CD4-positive, alpha-beta T cell treated with Interferon gamma for 1 hour (primary cell): ENCODE data around the gene HSBP1.

Source experiments
- DNase-seq: peaks from one replicate; pipeline ENCODE4 v3.0.0-alpha.2; 2020

The HSBP1 gene

GRCh38 chr16:83840060-83840617, 32.4 kb downstream of the HSBP1 start:
- no peak for DNase-seq

GRCh38 chr16:83842291-83842690, 34.5 kb downstream of the HSBP1 start:
- no peak for DNase-seq

DNA sequence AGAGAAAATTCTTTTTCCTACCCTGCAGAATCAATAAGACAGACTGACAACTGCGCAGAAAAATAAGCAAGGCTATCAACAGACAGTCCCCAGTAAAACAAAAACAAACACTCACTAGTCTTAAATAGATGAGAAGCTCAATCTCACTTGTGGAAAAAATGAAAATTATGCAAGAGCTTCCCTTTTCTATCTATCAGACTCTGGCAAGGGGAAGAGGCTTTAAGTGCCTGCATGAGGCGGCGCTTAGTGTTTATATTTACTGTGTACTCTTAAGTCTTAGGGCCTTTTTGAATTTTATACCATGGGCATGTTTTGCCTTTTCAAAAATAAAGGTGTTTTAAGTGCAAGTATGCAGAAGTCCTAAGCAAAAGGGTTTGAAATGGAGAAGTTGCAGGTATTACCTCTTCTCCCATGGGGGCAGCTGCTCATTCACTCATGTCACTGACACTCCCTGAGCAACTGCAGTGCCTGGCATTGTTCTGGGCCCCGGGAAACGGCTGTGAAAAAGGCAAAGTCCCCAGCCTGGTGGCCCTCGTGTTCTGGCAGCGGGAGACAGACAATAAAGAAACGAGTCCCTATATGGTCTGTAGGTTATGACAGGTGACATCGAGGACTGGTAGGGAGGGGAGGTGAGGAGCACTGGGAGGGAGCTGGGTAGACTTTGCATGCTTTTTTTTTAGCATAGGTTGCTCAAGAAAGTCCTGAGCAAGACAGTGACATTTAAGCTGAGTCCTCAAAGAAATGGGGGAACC, 35.2 kb downstream of the HSBP1 start:
- DNase-seq = peak; percentile 23

DNA sequence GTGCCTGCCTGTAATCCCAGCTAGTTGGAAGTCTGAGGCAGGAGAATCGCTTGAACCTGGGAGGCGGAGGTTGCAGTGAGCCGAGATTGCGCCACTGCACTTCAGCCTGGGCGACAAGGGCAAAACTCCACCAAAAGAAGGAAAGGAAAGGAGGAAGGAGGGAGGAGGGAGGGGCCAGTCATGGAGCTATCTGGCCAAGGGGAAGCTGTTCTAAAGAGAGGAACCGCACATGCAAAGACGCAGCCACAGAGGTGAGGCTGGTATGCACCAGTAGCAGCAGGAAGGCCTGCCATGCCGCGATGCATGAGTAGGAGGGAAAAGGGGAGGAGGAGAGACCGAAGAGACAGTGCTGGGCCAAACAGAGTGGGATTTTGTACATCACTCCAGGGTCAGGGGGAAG, 35.9 kb downstream of the HSBP1 start:
- peak; percentile 9 for DNase-seq

DNA sequence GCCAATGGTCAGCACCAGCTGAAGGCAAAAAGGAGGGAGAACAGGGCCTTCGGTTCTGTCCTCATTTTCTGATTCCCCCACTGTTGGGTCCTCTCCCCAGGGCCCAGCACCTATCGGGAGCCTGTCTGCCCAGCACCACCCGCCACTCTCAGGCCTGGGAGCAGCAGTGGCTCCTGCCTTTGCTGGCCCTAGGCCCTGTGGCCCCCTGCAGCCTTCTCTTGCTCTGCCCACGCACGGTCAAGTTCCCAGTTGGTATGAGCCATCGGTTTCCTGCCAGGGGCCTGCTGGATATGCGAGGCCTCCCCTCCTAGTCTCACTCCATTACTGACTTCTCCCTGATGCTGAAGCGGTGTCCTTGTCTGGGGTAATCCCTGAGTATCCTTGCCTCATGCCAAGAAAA, 37.5 kb downstream of the HSBP1 start:
- DNase-seq = no peak

- no peak for DNase-seq
These were observed 39.8 kb downstream of the HSBP1 start for GRCh38 chr16:83847371-83848225.

DNA sequence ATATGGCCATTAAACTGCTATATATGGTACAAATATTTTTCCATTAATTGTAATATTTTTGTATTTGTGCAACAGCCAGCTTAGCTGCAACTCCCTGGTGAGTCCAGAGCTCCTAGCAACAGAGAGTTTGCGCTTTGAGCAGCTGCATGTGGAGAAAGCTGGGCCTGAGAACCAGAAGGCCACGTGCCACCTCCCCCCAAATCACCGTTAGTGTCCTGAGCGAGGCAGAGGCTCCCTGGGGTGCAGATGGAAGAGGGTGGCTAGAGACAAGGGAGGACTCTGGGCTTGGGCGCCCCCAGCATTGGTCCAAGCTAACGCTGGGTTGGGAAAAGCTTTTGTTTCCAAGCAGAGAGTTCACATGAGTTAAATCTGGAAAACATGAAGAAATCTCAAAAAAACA, 41.6 kb downstream of the HSBP1 start:
- DNase-seq = no peak

- DNase-seq = no peak
These were observed 43.2 kb downstream of the HSBP1 start for GRCh38 chr16:83850947-83851346.

DNA sequence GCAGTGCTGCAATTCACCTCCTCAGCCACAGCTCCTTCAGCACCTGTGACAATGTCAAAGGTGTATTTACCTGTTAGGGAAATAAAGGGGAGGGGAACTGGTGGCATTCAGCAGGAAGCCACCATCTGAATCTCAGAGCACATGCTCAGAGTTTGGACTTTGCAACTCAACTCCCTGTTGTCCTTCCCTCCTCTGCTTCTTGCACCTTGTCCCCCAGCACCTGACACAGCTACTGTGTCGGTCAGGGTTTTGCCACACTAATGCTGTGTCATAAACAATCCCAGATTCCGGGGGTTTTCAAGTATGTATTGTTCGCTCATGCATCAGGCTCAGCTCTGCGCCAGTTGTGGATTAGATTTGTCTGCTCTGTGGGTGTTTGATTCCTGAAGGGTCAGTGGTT, 43.7 kb downstream of the HSBP1 start:
- no peak for DNase-seq

DNA sequence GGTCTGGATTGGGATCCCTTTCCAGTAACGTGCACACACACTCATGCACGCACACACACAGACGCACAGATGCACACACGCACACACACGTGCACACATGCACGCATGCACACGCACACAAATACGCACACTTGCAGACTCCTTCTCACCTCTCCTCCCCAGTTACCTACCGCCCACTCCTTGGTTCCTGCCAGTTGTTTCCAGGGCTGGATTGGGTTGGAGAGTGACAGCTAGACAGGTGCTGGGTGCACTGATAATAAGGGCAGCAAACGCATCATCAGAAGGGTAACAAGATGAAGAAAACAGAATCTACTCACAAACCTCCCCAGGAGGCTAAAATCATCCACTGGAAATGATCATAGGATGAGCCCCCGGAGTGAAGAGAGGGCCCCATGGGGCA, 45.0 kb downstream of the HSBP1 start:
- DNase-seq = no peak

GRCh38 chr16:83853834-83854233, 46.1 kb downstream of the HSBP1 start:
- DNase-seq = no peak

GRCh38 chr16:83854420-83854819, 46.6 kb downstream of the HSBP1 start:
- no peak for DNase-seq

DNA sequence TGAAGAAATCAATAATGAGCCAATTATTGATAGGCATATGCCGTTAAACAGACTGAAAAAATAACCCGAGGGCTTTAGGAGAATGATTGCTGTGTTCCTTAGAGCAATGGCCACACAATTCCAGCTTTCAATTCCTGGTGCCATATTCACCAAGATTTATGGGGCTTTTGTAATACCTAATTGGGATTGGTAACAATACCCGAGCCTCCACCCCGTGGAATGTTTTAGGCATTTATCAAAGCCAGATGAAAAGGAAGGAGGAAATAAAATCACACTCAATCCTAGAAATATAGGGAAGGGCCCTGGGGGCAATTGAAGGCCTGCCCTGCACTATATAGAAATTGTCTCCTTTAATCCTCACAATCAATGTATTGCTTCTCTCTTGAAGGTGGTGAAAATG, 49.0 kb downstream of the HSBP1 start:
- no peak for DNase-seq

GRCh38 chr16:83859265-83859664, 51.5 kb downstream of the HSBP1 start:
- DNase-seq = no peak

GRCh38 chr16:83862661-83863060, 54.9 kb downstream of the HSBP1 start:
- no peak for DNase-seq

GRCh38 chr16:83863682-83864081, 55.9 kb downstream of the HSBP1 start:
- no peak for DNase-seq
